Upper lobe of right lung (tissue), 1 donor: ENCODE measurements around the gene REXO5. TPM values are rescaled to one million over a fixed set of nuclear protein-coding genes. Genes with fewer than 3 reads are reported as not detected.

Source experiments
- ATAC-seq: fragments of 200-7000 bp; cut with Tn5 transposase; one replicate; pipeline ENCODE4 v1.9.1; 2020; ENCODE audit warnings: mild to moderate bottlenecking, moderate library complexity
- DNase-seq: peaks from one replicate; pipeline ENCODE4 v3.0.0-alpha.2; 2020
- H3K27ac ChIP-seq: fragments of 200-600 bp; one replicate; pipeline ENCODE4 v1.8.0; 2022
- H3K27me3 ChIP-seq: fragments of 200-600 bp; one replicate; pipeline ENCODE4 v1.8.0; 2022; ENCODE audit warnings: mild to moderate bottlenecking
- H3K36me3 ChIP-seq: fragments of 200-600 bp; one replicate; pipeline ENCODE4 v1.8.0; 2022
- H3K4me1 ChIP-seq: fragments of 200-600 bp; one replicate; pipeline ENCODE4 v1.8.0; 2022
- H3K4me3 ChIP-seq: fragments of 200-600 bp; one replicate; pipeline ENCODE4 v1.8.0; 2022; ENCODE audit warnings: mild to moderate bottlenecking
- H3K9me3 ChIP-seq: fragments of 200-600 bp; one replicate; pipeline ENCODE4 v1.8.0; 2022
- intact Hi-C: fragments of 100-400 bp; cut with DNase I; formaldehyde crosslinking; loops from one replicate; pipeline ENCODE4 v1.11.0; 2022
- long read RNA-seq: library from polyadenylated mRNA; unstranded; transcript quantifications from one replicate; pipeline ENCODE4 v2.0.0, GENCODE V29; 2021
- total RNA-seq: library from RNA; stranded (reverse); fragmentation: NEBNext Ultra II Directional; extraction: Animal tissue kit (Norgen Biotek cat#: 25700); gene quantifications from one replicate; pipeline ENCODE4 v1.2.1, GENCODE V29; 2021
- TF ChIP-seq, protein P1 (sequence below): fragments of 200-600 bp; IDR thresholded peaks from one replicate; pipeline ENCODE4 v1.8.0; 2022; ENCODE audit warnings: antibody characterized with exemption
- donor health status: DM: no; HTN: yes; CAD: no; lungs with severe emphysema.

REXO5 gene, protein sequence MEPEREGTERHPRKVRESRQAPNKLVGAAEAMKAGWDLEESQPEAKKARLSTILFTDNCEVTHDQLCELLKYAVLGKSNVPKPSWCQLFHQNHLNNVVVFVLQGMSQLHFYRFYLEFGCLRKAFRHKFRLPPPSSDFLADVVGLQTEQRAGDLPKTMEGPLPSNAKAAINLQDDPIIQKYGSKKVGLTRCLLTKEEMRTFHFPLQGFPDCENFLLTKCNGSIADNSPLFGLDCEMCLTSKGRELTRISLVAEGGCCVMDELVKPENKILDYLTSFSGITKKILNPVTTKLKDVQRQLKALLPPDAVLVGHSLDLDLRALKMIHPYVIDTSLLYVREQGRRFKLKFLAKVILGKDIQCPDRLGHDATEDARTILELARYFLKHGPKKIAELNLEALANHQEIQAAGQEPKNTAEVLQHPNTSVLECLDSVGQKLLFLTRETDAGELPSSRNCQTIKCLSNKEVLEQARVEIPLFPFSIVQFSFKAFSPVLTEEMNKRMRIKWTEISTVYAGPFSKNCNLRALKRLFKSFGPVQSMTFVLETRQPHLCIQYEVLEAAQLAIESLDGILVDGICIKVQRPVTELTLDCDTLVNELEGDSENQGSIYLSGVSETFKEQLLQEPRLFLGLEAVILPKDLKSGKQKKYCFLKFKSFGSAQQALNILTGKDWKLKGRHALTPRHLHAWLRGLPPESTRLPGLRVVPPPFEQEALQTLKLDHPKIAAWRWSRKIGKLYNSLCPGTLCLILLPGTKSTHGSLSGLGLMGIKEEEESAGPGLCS
- total RNA-seq: 1.4 TPM
- long read RNA-seq, partial matches to known transcripts: 0 of 1 reads
- long read RNA-seq, other reads (novel, unspliced or antisense): 0 of 1 reads

DNA sequence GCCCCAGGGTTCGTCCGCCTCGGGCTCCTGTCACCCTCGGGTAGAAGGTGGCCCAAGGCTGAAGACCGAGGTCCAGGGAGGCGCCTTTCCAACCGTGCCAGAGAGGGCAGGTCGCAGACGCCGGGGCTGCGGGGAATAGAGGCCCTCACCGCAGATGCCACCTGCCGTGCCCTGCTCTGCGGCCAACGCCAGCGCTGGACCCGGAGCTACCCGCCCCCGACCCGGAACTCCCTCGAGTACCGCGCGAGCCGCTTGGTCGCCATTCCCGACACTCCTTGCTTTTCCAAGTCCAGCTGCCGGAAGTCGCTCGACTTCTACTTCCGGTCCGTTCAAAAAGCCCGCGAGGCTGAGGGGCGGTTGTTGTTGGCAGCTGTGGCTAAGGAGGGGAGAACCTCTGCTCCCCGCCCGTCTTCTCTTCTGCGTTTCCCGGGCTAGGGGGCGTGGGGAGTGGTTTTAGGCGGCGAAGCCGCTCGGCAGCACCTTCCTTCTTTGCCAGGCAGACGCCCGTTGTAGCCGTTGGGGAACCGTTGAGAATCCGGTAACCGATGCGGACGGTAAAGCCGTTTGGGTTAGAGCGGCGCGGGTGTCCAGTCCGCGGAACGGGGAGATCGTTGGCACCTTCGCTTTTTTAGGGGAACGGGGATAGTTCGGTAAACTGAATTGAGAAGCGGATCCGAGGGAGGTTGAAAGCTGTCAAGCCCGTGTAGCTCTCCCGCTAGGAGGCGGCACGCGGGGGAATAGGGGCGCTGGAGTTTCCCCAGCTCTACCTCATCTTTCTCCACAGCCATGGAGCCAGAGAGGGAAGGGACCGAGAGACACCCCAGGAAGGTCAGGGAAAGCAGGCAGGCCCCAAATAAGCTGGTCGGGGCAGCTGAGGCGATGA, at the start of gene REXO5, which contains the start of gene ERI2:
REXO5 (plus strand) TSS at position 360 of the 883 bp plus-strand sequence; CDS start at position 787, 427 bp downstream.
ERI2 (minus strand) TSS at position 305 of the 883 bp plus-strand sequence; CDS start at position 263, 42 bp downstream.
- Histone ChIP-seq H3K36me3 (peaks cover 9% of the 10 kb centered on the region), H3K4me1 (peaks cover 6% of the 10 kb centered on the region), H3K27ac (peak within 1 kb of the TSS; percentile 92), H3K9me3 (no peaks in the 10 kb centered on the region), H3K27me3 (no peaks in the 10 kb centered on the region), H3K4me3 (peak within 1 kb of the TSS; percentile 85)
- ATAC-seq (peak; percentile 97), DNase-seq (peak; percentile 94)
- TF ChIP-seq, protein P1, sequence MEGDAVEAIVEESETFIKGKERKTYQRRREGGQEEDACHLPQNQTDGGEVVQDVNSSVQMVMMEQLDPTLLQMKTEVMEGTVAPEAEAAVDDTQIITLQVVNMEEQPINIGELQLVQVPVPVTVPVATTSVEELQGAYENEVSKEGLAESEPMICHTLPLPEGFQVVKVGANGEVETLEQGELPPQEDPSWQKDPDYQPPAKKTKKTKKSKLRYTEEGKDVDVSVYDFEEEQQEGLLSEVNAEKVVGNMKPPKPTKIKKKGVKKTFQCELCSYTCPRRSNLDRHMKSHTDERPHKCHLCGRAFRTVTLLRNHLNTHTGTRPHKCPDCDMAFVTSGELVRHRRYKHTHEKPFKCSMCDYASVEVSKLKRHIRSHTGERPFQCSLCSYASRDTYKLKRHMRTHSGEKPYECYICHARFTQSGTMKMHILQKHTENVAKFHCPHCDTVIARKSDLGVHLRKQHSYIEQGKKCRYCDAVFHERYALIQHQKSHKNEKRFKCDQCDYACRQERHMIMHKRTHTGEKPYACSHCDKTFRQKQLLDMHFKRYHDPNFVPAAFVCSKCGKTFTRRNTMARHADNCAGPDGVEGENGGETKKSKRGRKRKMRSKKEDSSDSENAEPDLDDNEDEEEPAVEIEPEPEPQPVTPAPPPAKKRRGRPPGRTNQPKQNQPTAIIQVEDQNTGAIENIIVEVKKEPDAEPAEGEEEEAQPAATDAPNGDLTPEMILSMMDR: peak; percentile 44
- intact Hi-C loops: no loop called here

DNA sequence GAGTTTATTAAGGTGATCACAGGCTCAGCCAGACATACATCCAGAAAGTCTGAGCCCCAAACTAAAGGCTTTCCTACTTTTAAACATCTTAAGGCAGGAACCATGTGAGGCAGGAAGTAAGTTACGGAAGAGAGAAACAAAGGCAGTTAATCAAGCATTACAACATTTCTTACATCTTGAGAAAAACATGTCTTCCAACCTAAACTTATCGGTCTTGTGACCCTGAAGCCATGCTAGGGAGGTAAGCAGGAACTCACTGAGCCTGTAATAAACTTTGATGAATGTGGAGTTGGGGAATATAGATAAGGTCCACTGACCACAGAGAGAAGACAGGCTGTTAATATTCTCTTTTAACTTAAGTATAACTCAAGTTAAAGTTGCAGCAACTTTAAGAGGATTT, 46.0 kb upstream of the REXO5 start:
- no peak overlapping the region for H3K27ac ChIP-seq
- no peak for ATAC-seq
- intact Hi-C loops: no loop called here
- peaks cover 4% of the 10 kb centered on the region for H3K4me1 ChIP-seq
- no peaks in the 10 kb centered on the region for H3K36me3 ChIP-seq
- DNase-seq: no peak
- TF ChIP-seq, protein P1: no peak
- no peaks in the 10 kb centered on the region for H3K27me3 ChIP-seq
- no peak overlapping the region for H3K4me3 ChIP-seq
- H3K9me3 ChIP-seq: no peaks in the 10 kb centered on the region

DNA sequence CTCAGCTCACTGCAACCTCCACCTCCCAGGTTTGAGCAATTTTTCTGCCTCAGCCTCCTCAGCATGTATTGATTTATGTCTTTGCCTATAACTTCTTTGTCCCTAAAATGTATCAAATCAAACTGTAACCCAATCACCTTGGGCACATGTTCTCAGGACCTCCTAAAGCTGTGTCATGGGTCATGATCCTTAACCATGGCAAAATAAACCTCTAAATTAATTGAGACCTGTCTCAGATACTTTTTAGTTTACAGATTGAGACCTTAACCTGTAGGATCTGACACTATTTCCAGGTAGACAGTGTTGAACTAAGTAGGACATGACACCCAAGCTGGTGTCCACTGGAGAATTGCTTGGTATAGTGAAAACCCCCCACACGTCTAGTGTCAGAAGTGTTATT, 45.2 kb upstream of the REXO5 start:
- Histone ChIP-seq H3K4me3 (no peak overlapping the region), H3K9me3 (no peaks in the 10 kb centered on the region), H3K36me3 (no peaks in the 10 kb centered on the region), H3K27me3 (no peaks in the 10 kb centered on the region), H3K27ac (no peak overlapping the region), H3K4me1 (peaks cover 4% of the 10 kb centered on the region)
- ATAC-seq (no peak), DNase-seq (no peak)
- TF ChIP-seq, protein P1: no peak
- intact Hi-C loops: no loop called here

DNA sequence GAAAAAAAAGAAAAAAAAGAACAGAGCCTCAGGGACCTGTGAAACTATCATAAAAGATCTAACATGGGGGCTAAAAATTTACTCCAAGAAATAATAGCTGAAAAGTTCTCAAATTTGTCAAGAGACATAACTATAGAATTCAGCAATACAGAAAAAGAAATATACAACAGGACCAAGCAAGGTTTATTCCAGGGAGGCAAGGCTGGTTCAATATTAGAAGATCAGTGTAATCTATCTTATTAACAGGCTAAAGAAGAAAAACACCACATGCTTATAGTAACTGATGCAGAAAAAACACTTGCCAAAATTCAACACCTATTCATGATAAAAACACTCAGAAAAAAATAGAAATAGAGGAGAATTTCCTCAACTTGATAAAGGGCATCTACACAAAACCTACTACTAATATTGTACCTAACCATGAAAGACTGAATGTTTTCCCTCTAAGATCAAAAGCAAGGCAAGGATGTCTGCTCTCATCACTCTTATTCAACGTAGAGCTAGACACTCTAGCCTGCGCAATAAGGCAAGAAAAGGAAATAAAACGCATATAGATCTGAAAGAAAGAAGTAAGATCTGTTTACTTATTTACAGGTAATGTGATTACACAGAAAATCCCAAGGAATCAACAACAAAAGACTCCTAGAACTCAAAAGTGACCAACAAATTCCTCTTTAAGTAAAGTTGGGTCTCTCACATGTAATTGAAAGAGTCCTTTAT, 43.8 kb upstream of the REXO5 start:
- H3K4me3 ChIP-seq: no peak overlapping the region

More for the DNA sequence above, 43.8 kb upstream of the REXO5 start:
- no peak for DNase-seq
- no peaks in the 10 kb centered on the region for H3K36me3 ChIP-seq
- TF ChIP-seq, protein P1: no peak
- H3K27me3 ChIP-seq: no peaks in the 10 kb centered on the region
- H3K4me1 ChIP-seq: peaks cover 4% of the 10 kb centered on the region
- intact Hi-C loops: no loop called here
- H3K9me3 ChIP-seq: no peaks in the 10 kb centered on the region
- no peak for ATAC-seq
- peak overlapping the region; percentile 88 for H3K27ac ChIP-seq
